HCT116 (cell line): ENCODE results near the gene FMO2. TPM values are rescaled to one million over a fixed set of nuclear protein-coding genes. Genes with fewer than 3 reads are reported as not detected.

Experiments used
- ATAC-seq: fragments of 200-7000 bp; cut with Tn5 transposase; 2 replicates; pipeline ENCODE4 v1.9.1; 2020; ENCODE audit warnings: mild to moderate bottlenecking, moderate library complexity
- BruUV-seq: library from RNA; stranded (reverse); fragments of 400-500 nt; replicated peaks from 2 replicates; lab custom pipeline; 2021; lab: Mats Ljungman, UMichigan
- CTCF ChIA-PET: fragments of 300-600 bp; sonication (Branson Sonifier 250); formaldehyde crosslinking; loops from one replicate; lab custom pipeline; 2021; ENCODE audit warnings: antibody characterized with exemption; lab: Charles Lee
- POLR2A ChIA-PET: fragments of 300-600, 350-600 bp; sonication (Branson Sonifier 250); formaldehyde crosslinking; loops from one replicate; lab custom pipeline; 2021; ENCODE audit warnings: antibody characterized with exemption; lab: Charles Lee
- RAD21 ChIA-PET, 2 experiments: fragments of 300-600 bp; sonication (Branson Sonifier 250); formaldehyde crosslinking; loops; one replicate each; lab custom pipeline; 2023; ENCODE audit warnings: low total read pairs in 2 of 2; ENCODE audit not compliant: uncharacterized antibody in 2 of 2, unreplicated experiment in 2 of 2, low non-redundant PET in 1 of 2; lab: Charles Lee
- DNase-seq: peaks from one replicate; pipeline ENCODE4 v3.0.0-alpha.2; 2010; ENCODE audit warnings: low read depth, low spot score
- H2AFZ ChIP-seq: fragments of 200-600 bp; shearing (Covaris generic), sonication (generic); 2 replicates; pipeline ENCODE4 v1.6.1; 2017; ENCODE audit warnings: low read depth, mixed run types, mixed read lengths, antibody characterized with exemption, low read length; ENCODE audit not compliant: poor library complexity, severe bottlenecking
- H3K27ac ChIP-seq: 2 replicates; pipeline ENCODE4 v1.5.1; 2012; ENCODE audit warnings: low read depth, low read length
- H3K27me3 ChIP-seq: fragments of 200-600 bp; sonication (generic); 2 replicates; pipeline ENCODE4 v1.6.1; 2016; ENCODE audit warnings: mixed run types, low read length, mixed read lengths; ENCODE audit not compliant: insufficient read depth
- H3K36me3 ChIP-seq, 2 experiments: fragments of 200-500 bp in 1 of 2; fragments of 200-600 bp in 1 of 2; sonication (Bioruptor generic) in 1 of 2; sonication (generic) in 1 of 2; 2 replicates each; pipeline versions ENCODE4 v1.5.1 to v1.6.1; 2014 to 2016; ENCODE audit warnings: low read length in 2 of 2, inconsistent platforms in 1 of 2, mixed read lengths in 1 of 2, mixed run types in 1 of 2; ENCODE audit not compliant: insufficient read depth in 2 of 2, control insufficient read depth in 1 of 2
- H3K4me1 ChIP-seq, 2 experiments: fragments of 200-600 bp in 1 of 2; sonication (generic) in 1 of 2; 2 replicates each; pipeline versions ENCODE4 v1.5.1 to v1.6.1; 2012 to 2017; ENCODE audit warnings: low read length in 2 of 2, inconsistent platforms in 1 of 2, mild to moderate bottlenecking in 1 of 2, mixed read lengths in 1 of 2, mixed run types in 1 of 2, moderate library complexity in 1 of 2; ENCODE audit not compliant: insufficient read depth in 2 of 2, control insufficient read depth in 1 of 2
- H3K4me2 ChIP-seq: fragments of 200-600 bp; sonication (generic); 2 replicates; pipeline ENCODE4 v1.6.1; 2017; ENCODE audit warnings: mixed run types, low read length, mixed read lengths
- H3K4me3 ChIP-seq, 2 experiments: fragments of 200-600 bp in 1 of 2; sonication (generic) in 1 of 2; replicated peaks in 1 of 2; 2 replicates each; pipeline ENCODE4 v1.5.1; 2011 to 2016; ENCODE audit warnings: low read length in 2 of 2, control low read depth in 1 of 2, low read depth in 1 of 2, mild to moderate bottlenecking in 1 of 2, mixed read lengths in 1 of 2, mixed run types in 1 of 2
- H3K79me2 ChIP-seq: fragments of 200-600 bp; sonication (generic); 2 replicates; pipeline ENCODE4 v1.6.1; 2017; ENCODE audit warnings: mild to moderate bottlenecking, mixed run types, low read length, moderate library complexity, mixed read lengths; ENCODE audit not compliant: insufficient read depth
- H3K9ac ChIP-seq: fragments of 200-600 bp; sonication (generic); 2 replicates; pipeline ENCODE4 v1.6.1; 2016; ENCODE audit warnings: low read length, mixed read lengths
- H3K9me2 ChIP-seq: fragments of 200-600 bp; sonication (generic), shearing (Covaris generic); 2 replicates; pipeline ENCODE4 v1.6.1; 2017; ENCODE audit warnings: mixed run types, mild to moderate bottlenecking, moderate library complexity; ENCODE audit not compliant: insufficient read depth
- H3K9me3 ChIP-seq, 2 experiments: fragments of 200-500 bp in 1 of 2; fragments of 200-600 bp in 1 of 2; sonication (Bioruptor generic) in 1 of 2; sonication (generic) in 1 of 2; 2 replicates each; pipeline ENCODE4 v1.6.1; 2014 to 2017; ENCODE audit warnings: low read length in 2 of 2, mixed read lengths in 2 of 2, inconsistent platforms in 1 of 2, low read depth in 1 of 2, mild to moderate bottlenecking in 1 of 2, mixed run types in 1 of 2, moderate library complexity in 1 of 2; ENCODE audit not compliant: control insufficient read depth in 1 of 2, insufficient read depth in 1 of 2
- H4K20me1 ChIP-seq: fragments of 200-600 bp; sonication (generic), shearing (Covaris generic); 2 replicates; pipeline ENCODE4 v1.6.1; 2017; ENCODE audit warnings: mixed run types, mild to moderate bottlenecking, moderate library complexity; ENCODE audit not compliant: insufficient read depth
- CBX3 ChIP-seq: IDR thresholded peaks from 2 replicates; pipeline ENCODE4 v1.6.1; 2012; ENCODE audit warnings: low read depth
- EGR1 ChIP-seq: IDR thresholded peaks from 2 replicates; pipeline ENCODE4 v1.6.1; 2012; ENCODE audit warnings: low read depth
- ELF1 ChIP-seq: IDR thresholded peaks from 2 replicates; pipeline ENCODE4 v1.6.1; 2012; ENCODE audit warnings: low read depth, borderline replicate concordance
- EZH2 ChIP-seq: fragments of 200-600 bp; sonication (generic); IDR thresholded peaks from 2 replicates; pipeline ENCODE4 v1.6.1; 2017; ENCODE audit warnings: antibody characterized with exemption, mixed run types
- EZH2phosphoT487 ChIP-seq: fragments of 200-600 bp; IDR thresholded peaks from 2 replicates; pipeline ENCODE4 v1.6.1; 2018; ENCODE audit warnings: antibody characterized with exemption, borderline replicate concordance
- FOSL1 ChIP-seq: IDR thresholded peaks from 2 replicates; pipeline ENCODE4 v1.6.1; 2012; ENCODE audit warnings: low read depth
- JUND ChIP-seq: IDR thresholded peaks from 2 replicates; pipeline ENCODE4 v1.6.1; 2012
- POLR2A ChIP-seq: IDR thresholded peaks from 2 replicates; pipeline ENCODE4 v1.7.0; 2011; ENCODE audit warnings: borderline replicate concordance; ENCODE audit not compliant: insufficient read depth, insufficient read length; ENCODE audit errors: extremely low read depth
- POLR2AphosphoS5 ChIP-seq: IDR thresholded peaks from 2 replicates; pipeline ENCODE4 v1.6.1; 2011; ENCODE audit warnings: mild to moderate bottlenecking, low read depth, low read length, moderate library complexity
- SIN3A ChIP-seq: IDR thresholded peaks from 2 replicates; pipeline ENCODE4 v1.6.1; 2012; ENCODE audit warnings: low read depth
- SP1 ChIP-seq: IDR thresholded peaks from 2 replicates; pipeline ENCODE4 v1.6.1; 2012; ENCODE audit warnings: low read depth
- TCF7L2 ChIP-seq: IDR thresholded peaks from 2 replicates; pipeline ENCODE4 v1.7.0; 2011; ENCODE audit warnings: borderline replicate concordance, inconsistent platforms; ENCODE audit not compliant: insufficient read depth, insufficient read length; ENCODE audit errors: extremely low read depth
- YY1 ChIP-seq: IDR thresholded peaks from 2 replicates; pipeline ENCODE4 v1.6.1; 2011; ENCODE audit warnings: low read length, low read depth, moderate library complexity, mild to moderate bottlenecking; ENCODE audit not compliant: insufficient replicate concordance; ENCODE audit errors: extremely low read depth
- ZFX ChIP-seq: fragments of 450-650 bp; IDR thresholded peaks from 2 replicates; pipeline ENCODE4 v1.6.1; 2017
- ZNF274 ChIP-seq: fragments of 200-500 bp; sonication (Bioruptor generic); IDR thresholded peaks from 2 replicates; pipeline ENCODE4 v1.6.1; 2014; ENCODE audit warnings: mild to moderate bottlenecking, low read depth, low read length, inconsistent platforms
- intact Hi-C: fragments of 100-400 bp; cut with micrococcal nuclease; formaldehyde crosslinking; loops from 2 replicates; pipeline ENCODE4 v1.10.0; 2022
- total RNA-seq: library from RNA; stranded (reverse); gene quantifications from one replicate; pipeline ENCODE4 v1.2.1, GENCODE V29; 2021; ENCODE audit not compliant: unreplicated experiment
- TF ChIP-seq, protein P1 (sequence below): IDR thresholded peaks from 2 replicates; pipeline ENCODE4 v1.6.1; 2012; ENCODE audit warnings: low read depth
- TF ChIP-seq, protein P2 (sequence below): IDR thresholded peaks from 2 replicates; pipeline ENCODE4 v1.6.1; 2012
- TF ChIP-seq, protein P3 (sequence below), 3 experiments: fragments of 200-600 bp in 1 of 3; sonication (generic) in 1 of 3; IDR thresholded peaks in 2 of 3; conservative IDR thresholded peaks in 1 of 3; 2 replicates each; pipeline ENCODE4 v1.5.1; 2012 to 2017; ENCODE audit warnings: low read depth in 2 of 3, low read length in 2 of 3, antibody characterized with exemption in 1 of 3, borderline replicate concordance in 1 of 3, control low read depth in 1 of 3, mild to moderate bottlenecking in 1 of 3, mixed read lengths in 1 of 3, mixed run types in 1 of 3, moderate library complexity in 1 of 3; ENCODE audit not compliant: insufficient read depth in 1 of 3
- TF ChIP-seq, protein P4 (sequence below): IDR thresholded peaks from 2 replicates; pipeline ENCODE4 v1.6.1; 2011; ENCODE audit warnings: mild to moderate bottlenecking, low read length, moderate library complexity; ENCODE audit not compliant: insufficient replicate concordance; ENCODE audit errors: extremely low read depth
- TF ChIP-seq, protein P5 (sequence below): IDR thresholded peaks from 2 replicates; pipeline ENCODE4 v1.6.1; 2012

Gene FMO2
- total RNA-seq, 1 experiment from 2014 or later = 0.30 TPM

DNA sequence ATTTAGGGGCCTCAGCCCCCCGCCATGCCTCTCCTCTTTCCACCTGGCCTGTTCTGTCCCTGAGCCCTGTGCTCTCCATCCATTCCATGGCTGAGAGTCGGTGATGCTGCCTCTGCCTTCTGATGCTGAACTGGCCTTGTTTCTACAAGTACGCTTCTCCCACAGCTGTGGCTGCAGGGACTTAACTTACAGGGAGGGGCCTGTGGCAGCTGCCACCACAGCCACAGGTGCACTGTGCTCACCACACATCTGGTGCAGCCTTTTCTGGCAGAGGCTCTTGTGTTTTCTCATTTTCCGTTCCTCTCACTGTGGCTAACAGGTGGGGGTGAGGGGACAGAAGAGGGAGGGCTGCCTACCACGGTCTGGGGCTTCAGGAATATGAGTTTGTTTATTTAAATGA is 67.4 kb downstream of the FMO2 start:
- no peaks in the 10 kb centered on the region for H4K20me1 ChIP-seq
- no peaks in the 10 kb centered on the region for H3K36me3 ChIP-seq
- no peak overlapping the region for H3K9ac ChIP-seq
- H3K79me2 ChIP-seq = no peaks in the 10 kb centered on the region
- no peak overlapping the region for H3K4me3 ChIP-seq
- no peaks in the 10 kb centered on the region for H3K27me3 ChIP-seq
- intact Hi-C loops = no loop called here
- ChIA-PET CTCF (interaction anchor here (1.4 to 2.6 kb wide), 3 partner anchors 26 to 285 kb away, joined by 3 to 12 read pairs (median 6); partner anchors contain the start of gene FMO4), POLR2A (no interaction called here)
- no peak overlapping the region for H2AFZ ChIP-seq
- ATAC-seq = no peak
- DNase-seq = no peak
- no peaks in the 10 kb centered on the region for H3K9me2 ChIP-seq
- H3K4me1 ChIP-seq = peaks cover 0 to 3% of the 10 kb centered on the region in 2 experiments; a peak in 1 of 4 replicates
- H3K9me3 ChIP-seq = no peaks in the 10 kb centered on the region
- BruUV-seq = no TSS peak
- no peak overlapping the region for H3K27ac ChIP-seq
- TF ChIP-seq EZH2phosphoT487 (no peak), SIN3A (no peak), YY1 (no peak), CBX3 (no peak), TCF7L2 (no peak), EGR1 (no peak), POLR2AphosphoS5 (no peak), JUND (no peak), ZFX (no peak), FOSL1 (no peak), EZH2 (no peak), POLR2A (no peak), SP1 (no peak), ZNF274 (no peak), ELF1 (no peak)
- TF ChIP-seq, protein P1, sequence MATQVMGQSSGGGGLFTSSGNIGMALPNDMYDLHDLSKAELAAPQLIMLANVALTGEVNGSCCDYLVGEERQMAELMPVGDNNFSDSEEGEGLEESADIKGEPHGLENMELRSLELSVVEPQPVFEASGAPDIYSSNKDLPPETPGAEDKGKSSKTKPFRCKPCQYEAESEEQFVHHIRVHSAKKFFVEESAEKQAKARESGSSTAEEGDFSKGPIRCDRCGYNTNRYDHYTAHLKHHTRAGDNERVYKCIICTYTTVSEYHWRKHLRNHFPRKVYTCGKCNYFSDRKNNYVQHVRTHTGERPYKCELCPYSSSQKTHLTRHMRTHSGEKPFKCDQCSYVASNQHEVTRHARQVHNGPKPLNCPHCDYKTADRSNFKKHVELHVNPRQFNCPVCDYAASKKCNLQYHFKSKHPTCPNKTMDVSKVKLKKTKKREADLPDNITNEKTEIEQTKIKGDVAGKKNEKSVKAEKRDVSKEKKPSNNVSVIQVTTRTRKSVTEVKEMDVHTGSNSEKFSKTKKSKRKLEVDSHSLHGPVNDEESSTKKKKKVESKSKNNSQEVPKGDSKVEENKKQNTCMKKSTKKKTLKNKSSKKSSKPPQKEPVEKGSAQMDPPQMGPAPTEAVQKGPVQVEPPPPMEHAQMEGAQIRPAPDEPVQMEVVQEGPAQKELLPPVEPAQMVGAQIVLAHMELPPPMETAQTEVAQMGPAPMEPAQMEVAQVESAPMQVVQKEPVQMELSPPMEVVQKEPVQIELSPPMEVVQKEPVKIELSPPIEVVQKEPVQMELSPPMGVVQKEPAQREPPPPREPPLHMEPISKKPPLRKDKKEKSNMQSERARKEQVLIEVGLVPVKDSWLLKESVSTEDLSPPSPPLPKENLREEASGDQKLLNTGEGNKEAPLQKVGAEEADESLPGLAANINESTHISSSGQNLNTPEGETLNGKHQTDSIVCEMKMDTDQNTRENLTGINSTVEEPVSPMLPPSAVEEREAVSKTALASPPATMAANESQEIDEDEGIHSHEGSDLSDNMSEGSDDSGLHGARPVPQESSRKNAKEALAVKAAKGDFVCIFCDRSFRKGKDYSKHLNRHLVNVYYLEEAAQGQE = no peak
- TF ChIP-seq, protein P2, sequence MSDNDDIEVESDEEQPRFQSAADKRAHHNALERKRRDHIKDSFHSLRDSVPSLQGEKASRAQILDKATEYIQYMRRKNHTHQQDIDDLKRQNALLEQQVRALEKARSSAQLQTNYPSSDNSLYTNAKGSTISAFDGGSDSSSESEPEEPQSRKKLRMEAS = no peak
- TF ChIP-seq, protein P3, sequence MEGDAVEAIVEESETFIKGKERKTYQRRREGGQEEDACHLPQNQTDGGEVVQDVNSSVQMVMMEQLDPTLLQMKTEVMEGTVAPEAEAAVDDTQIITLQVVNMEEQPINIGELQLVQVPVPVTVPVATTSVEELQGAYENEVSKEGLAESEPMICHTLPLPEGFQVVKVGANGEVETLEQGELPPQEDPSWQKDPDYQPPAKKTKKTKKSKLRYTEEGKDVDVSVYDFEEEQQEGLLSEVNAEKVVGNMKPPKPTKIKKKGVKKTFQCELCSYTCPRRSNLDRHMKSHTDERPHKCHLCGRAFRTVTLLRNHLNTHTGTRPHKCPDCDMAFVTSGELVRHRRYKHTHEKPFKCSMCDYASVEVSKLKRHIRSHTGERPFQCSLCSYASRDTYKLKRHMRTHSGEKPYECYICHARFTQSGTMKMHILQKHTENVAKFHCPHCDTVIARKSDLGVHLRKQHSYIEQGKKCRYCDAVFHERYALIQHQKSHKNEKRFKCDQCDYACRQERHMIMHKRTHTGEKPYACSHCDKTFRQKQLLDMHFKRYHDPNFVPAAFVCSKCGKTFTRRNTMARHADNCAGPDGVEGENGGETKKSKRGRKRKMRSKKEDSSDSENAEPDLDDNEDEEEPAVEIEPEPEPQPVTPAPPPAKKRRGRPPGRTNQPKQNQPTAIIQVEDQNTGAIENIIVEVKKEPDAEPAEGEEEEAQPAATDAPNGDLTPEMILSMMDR (IDR thresholded peaks at IDR 0.05 in 2 of 3, conservative IDR thresholded peaks at IDR 0.05 in 1 of 3; ENCODE audit: borderline replicate concordance in 1 of 3, insufficient read depth in 1 of 3, low read depth in 2 of 3, low read length in 2 of 3) = no peak
- TF ChIP-seq, protein P4, sequence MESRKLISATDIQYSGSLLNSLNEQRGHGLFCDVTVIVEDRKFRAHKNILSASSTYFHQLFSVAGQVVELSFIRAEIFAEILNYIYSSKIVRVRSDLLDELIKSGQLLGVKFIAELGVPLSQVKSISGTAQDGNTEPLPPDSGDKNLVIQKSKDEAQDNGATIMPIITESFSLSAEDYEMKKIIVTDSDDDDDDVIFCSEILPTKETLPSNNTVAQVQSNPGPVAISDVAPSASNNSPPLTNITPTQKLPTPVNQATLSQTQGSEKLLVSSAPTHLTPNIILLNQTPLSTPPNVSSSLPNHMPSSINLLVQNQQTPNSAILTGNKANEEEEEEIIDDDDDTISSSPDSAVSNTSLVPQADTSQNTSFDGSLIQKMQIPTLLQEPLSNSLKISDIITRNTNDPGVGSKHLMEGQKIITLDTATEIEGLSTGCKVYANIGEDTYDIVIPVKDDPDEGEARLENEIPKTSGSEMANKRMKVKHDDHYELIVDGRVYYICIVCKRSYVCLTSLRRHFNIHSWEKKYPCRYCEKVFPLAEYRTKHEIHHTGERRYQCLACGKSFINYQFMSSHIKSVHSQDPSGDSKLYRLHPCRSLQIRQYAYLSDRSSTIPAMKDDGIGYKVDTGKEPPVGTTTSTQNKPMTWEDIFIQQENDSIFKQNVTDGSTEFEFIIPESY = no peak
- TF ChIP-seq, protein P5, sequence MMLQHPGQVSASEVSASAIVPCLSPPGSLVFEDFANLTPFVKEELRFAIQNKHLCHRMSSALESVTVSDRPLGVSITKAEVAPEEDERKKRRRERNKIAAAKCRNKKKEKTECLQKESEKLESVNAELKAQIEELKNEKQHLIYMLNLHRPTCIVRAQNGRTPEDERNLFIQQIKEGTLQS = no peak
- TF ChIP-seq, all 23 proteins: peak for 0
- no peak overlapping the region for H3K4me2 ChIP-seq
- RAD21 ChIA-PET = no interaction called here
